Activated CD4-positive, alpha-beta T cell treated with anti-CD3 and anti-CD28 coated beads, Interleukin-2, Interleukin-4, amounts not matched to agents 100 ng/mL and 50 ng/mL, durations not matched to agents 16 hours and 8 hours (primary cell): Measurements from ENCODE around the gene EPN1.
"Not testable (repeated sequence)": the region's sequence is repeated elsewhere in the genome, so short reads cannot be mapped to it uniquely, and the experiment has no call there.

Source experiments
- DNase-seq: peaks from one replicate; pipeline ENCODE4 v3.0.0-alpha.2; 2020; ENCODE audit warnings: low spot score

The EPN1 gene

DNA sequence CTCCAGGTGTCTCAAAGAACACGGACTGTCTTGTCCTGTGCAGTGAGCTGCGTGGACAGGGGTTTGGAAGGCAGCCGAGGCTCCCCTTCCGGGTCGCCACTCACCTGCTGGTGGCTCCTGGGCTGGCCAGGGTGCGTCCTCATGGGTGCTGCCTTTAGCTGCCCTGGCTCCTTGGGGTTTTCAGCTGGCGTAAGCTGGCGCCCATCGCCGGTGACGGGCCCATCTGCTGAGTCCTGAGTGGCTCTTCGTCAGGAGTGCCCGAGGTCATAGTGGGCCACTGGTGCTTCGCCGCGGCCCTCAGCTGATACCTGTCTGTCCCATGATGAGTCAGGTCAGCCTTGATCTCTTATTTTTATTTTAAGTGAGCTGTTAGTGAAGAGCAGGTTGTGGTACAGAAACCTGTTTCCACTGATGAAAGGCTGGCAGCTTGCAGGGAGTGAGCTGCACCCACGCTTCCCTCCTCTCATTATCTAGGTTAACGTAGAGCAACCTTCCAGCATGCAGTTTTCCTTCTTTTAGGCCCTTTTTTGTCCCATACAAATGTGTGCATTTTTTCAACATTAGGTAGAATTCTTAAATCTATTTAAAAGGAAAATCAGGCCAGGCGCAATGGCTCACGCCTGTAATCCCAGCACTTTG is 18.4 kb downstream of the EPN1 start:
- no peak for DNase-seq

DNA sequence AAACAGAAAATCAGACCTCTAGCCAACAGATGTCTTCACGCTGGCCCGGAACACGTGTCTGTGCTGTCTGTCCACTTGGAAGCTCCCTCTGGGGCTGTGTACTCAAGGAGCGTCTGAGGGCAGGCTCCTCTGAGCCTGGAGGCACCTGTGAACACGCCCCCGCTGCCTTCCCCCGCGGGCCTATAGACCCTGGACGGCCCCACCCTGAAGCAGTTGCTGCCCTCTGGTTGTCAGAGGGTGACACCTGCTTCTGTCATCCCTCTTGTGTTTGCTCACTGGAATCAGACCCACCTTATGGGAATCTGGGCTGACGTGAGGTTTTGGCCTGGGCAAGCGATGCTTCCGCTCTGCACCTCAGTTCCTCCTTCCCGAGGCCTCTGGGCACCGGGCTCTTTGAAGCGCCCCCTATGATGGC is 19.2 kb downstream of the EPN1 start:
- no peak for DNase-seq

DNA sequence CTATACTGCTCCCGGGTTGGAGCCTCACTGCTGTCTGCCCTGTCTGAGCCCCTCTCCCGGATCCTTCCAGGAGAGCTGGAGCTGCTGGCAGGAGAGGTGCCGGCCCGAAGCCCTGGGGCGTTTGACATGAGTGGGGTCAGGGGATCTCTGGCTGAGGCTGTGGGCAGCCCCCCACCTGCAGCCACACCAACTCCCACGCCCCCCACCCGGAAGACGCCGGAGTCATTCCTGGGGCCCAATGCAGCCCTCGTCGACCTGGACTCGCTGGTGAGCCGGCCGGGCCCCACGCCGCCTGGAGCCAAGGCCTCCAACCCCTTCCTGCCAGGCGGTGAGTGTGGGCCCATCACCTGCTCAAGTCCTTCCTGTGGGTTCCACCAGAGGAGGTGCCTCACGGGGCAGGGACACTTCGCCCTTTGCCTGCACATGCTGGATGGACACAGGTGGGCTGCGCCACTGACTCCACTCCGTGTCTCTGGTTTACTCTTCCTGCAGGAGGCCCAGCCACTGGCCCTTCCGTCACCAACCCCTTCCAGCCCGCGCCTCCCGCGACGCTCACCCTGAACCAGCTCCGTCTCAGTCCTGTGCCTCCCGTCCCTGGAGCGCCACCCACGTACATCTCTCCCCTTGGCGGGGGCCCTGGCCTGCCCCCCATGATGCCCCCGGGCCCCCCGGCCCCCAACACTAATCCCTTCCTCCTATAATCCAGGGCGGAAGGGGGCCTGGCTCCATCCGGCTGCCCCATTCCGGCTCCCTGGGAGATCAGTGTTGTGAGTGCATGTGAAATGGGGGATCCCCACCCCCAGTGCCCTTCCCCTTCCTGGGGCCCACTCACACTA is 19.8 kb downstream of the EPN1 start:
- no peak for DNase-seq

- DNase-seq = no peak
Observed at GRCh38 chr19:55695511-55696290, 20.7 kb downstream of the EPN1 start.

- DNase-seq = no peak
Observed at GRCh38 chr19:55696301-55697068, 21.5 kb downstream of the EPN1 start.

- DNase-seq = no peak
Observed at GRCh38 chr19:55697069-55697440, 22.0 kb downstream of the EPN1 start.

- DNase-seq = no peak
Observed at GRCh38 chr19:55697698-55698097, 22.7 kb downstream of the EPN1 start.

- DNase-seq = no peak
Observed at GRCh38 chr19:55698256-55698655, 23.2 kb downstream of the EPN1 start.

- no peak for DNase-seq
Observed at GRCh38 chr19:55699221-55699620, 24.2 kb downstream of the EPN1 start.

DNA sequence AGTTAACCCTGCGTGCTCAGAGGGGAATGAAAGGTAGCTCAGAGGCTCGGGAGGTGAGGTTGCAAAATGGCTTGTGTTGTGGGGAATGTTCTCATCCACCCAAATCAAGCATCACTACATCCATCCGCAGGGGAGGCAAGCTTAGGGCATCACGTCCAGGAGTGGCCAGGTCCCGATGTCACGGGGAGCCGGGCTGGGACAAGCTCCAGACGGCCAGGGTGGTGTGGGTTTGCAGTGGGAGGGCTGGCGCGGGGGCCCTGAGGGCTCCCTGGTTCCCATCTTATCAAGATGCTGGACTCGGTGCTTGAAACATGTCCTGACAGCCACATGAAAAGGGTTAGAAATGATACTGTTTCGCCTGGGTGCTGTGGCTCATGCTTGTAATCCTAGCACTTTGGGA is 25.8 kb downstream of the EPN1 start:
- DNase-seq = no peak

DNA sequence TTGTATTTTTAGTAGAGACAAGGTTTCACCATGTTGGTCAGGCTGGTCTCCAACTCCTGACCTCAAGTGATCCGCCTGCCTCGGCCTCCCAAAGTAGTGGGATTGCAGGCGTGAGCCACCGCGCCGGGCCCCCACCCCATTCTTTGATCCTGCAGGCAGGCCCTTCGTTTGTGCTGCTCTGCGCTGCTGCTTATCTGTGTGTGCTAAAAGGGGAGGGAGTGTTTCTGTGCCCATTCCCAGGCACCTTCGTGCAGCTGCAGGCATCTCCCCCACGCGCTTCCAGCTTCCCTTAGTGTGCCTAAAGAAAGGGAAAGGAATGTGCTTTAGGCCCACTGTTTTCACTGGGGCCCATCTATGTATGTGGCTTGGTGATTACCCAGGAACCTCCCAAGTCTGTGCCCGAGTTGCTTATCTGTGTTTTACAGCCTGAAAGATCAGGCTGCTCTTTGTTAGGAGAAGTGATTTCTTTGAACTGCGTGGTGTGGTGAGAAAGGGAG is 27.2 kb downstream of the EPN1 start:
- DNase-seq = no peak

- DNase-seq = peak; percentile 47
Observed at GRCh38 chr19:55703790-55704215, 28.8 kb downstream of the EPN1 start.

DNA sequence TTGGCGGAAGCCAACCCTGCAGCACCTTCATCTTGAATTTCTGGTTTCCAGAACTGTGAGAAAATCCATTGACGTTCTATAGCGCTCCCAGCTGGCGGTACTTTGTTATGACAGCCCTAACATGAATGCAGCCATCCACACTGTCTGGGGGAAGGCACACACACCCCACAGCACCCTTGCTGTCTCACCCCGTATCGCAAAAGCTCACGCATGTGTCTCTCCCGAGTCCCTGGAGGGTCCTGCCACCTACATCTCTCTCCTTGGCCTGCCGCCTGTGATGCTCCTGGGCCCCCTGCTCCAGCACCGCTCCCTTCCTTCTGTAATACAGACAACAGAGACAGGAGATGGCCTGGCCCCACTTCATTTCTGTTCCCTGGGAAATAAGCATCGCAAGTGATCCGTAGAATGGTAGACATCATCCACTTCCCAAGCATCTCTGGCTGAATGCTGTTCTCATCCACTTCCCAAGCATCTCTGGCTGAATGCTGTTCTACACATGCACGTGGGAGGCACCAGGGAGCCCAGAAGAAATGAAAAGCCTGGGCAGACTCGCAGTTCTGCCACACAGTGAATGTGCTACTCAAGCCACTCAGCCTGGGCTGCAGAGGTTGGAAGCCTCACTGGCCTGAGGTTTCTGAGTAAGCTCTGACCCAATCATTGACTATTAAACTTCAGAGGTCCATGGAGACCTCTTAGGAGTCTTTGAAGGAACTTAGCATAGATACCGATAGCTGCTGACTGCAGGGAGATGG is 29.6 kb downstream of the EPN1 start:
- no peak for DNase-seq

GRCh38 chr19:55705972-55706371 is 30.9 kb downstream of the EPN1 start:
- DNase-seq = no peak

GRCh38 chr19:55711719-55712118 is 36.7 kb downstream of the EPN1 start:
- no peak for DNase-seq

DNA sequence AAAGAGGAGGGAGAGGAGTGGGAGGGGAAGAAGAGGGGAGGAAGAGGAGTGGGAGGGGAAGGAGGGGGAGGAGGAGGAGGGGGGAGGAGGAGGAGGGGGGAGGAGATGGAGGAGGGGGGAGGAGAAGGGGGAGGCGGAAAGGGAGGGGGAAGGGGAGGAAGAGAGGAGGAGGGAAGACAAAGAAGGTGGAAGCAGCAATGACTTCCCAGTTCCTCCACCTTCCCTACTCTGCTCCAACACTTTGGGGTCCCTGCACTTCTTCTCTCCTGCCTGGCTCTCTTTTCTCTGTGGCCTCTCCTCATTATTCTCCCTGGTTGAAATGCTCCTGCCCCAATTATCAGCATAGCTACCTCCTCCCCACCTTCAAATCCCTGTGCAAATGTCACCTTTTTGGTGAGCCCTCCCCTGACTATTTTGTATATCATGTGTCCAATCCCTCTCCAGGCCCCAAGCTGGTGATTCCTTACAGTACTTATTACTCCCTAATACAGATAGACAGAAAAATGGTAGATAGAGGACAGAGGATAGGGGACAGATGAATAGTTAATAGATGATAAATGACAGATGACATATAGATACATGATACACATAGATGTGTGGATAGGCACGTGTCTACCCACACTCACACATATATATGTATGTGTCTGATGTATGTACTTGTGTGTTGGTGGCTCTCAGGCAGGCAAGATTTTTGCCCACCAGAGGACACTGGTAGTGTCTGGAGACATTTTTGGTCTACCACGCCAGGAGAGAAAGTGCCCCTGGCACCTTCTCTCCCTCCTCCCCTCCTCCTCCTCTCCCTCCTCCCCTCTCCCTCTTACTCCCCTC is 38.0 kb downstream of the EPN1 start:
- no peak for DNase-seq

DNA sequence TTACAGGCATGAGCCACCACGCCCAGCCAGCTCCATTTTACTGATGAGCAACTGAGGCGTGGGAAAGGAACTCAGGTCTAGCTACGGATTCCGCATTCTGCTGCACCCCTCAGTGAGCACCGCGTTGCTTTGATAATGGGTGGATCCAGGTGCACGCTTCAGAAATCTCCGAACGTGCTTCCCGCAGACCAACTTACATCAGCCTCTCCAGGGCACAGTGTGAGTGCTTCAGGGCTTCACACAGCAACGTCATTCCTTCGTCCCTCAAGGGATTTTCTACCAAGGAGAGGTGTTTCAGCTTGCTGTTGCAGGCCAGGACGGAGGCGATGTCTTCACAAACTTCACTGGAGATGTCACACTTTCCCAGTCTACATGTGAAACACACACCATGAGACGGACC is 41.5 kb downstream of the EPN1 start:
- no peak for DNase-seq

GRCh38 chr19:55717251-55717650 is 42.2 kb downstream of the EPN1 start:
- no peak for DNase-seq

DNA sequence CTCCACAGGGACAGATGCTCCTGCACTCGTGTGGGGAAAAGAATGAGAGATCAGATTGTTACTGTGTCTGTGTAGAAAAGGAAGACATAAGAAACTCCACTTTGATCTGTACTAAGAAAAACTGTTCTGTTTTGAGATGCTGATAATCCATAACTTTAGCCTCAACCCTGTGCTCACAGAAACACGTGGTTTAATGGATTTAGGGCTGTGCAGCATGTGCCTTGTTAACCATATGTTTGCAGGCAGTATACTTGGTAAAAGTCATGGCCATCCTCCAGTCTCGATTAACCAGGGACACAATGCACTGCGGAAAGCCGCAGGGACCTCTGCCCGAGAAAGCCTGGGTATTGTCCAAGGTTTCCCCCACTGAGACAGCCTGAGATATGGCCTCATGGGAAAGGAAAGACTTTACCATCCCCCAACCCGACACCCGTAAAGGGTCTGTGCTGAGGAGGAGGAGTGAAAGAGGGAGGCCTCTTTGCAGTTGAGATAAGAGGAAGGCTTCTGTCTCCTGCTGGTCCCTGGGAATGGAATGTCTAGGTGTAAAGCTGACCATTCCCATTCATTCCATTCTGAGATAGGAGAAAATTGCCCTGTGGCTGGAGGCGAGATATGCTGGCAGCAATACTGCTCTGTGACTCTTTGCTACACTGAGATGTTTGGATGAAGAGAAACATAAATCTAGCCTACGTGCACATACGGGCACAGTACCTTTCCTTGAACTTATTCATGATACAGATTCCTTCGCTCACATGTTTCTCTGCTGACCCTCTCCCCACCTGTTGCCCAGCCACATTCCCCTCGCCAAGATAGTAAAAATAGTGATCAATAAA is 43.1 kb downstream of the EPN1 start:
- not testable (repeated sequence) for DNase-seq
